KMS-11 (cell line): Measurements from ENCODE around the gene TMEM267.

Experiments
- H2AFZ ChIP-seq: fragments of 200-600 bp; sonication (generic); 2 replicates; pipeline ENCODE4 v1.6.1; 2016; ENCODE audit warnings: antibody characterized with exemption, mixed run types, low read depth
- H3K27ac ChIP-seq: fragments of 200-600 bp; sonication (generic); 2 replicates; pipeline ENCODE4 v1.6.1; 2016; ENCODE audit warnings: mild to moderate bottlenecking, mixed run types
- H3K27me3 ChIP-seq: fragments of 200-600 bp; sonication (generic); 2 replicates; pipeline ENCODE4 v1.6.1; 2017; ENCODE audit warnings: mild to moderate bottlenecking, low read depth, mixed run types, moderate library complexity; ENCODE audit not compliant: insufficient read depth
- H3K36me3 ChIP-seq: fragments of 200-600 bp; sonication (generic); 2 replicates; pipeline ENCODE4 v1.6.1; 2017; ENCODE audit warnings: mild to moderate bottlenecking, mixed run types; ENCODE audit not compliant: insufficient read depth
- H3K4me1 ChIP-seq: fragments of 200-600 bp; sonication (generic); 2 replicates; pipeline ENCODE4 v1.6.1; 2016; ENCODE audit warnings: mild to moderate bottlenecking, low read depth, mixed run types; ENCODE audit not compliant: poor library complexity, severe bottlenecking
- H3K4me2 ChIP-seq: fragments of 200-600 bp; sonication (generic); 2 replicates; pipeline ENCODE4 v1.7.0; 2016; ENCODE audit warnings: mild to moderate bottlenecking, mixed run types
- H3K4me3 ChIP-seq: fragments of 200-600 bp; sonication (generic); IDR thresholded peaks from 2 replicates; pipeline ENCODE4 v1.6.1; 2017; ENCODE audit warnings: low read depth, low read length, mixed read lengths; ENCODE audit not compliant: insufficient read depth
- H3K79me2 ChIP-seq: fragments of 200-600 bp; sonication (generic); 2 replicates; pipeline ENCODE4 v1.6.1; 2016; ENCODE audit warnings: low read depth, mixed run types; ENCODE audit not compliant: insufficient read depth
- H3K9ac ChIP-seq: fragments of 200-600 bp; sonication (generic); 2 replicates; pipeline ENCODE4 v1.6.1; 2016; ENCODE audit warnings: mild to moderate bottlenecking, mixed run types
- H4K20me1 ChIP-seq: fragments of 200-600 bp; sonication (generic); 2 replicates; pipeline ENCODE4 v1.6.1; 2016; ENCODE audit warnings: mild to moderate bottlenecking, mixed run types; ENCODE audit not compliant: insufficient read depth
- CTCF ChIP-seq: fragments of 200-600 bp; sonication (generic); conservative IDR thresholded peaks from 2 replicates; pipeline ENCODE4 v1.6.1; 2017; ENCODE audit warnings: low read depth, mild to moderate bottlenecking, antibody characterized with exemption, low read length, moderate library complexity, mixed read lengths

TMEM267 gene

GRCh38 chr5:43400082-43400481 lies 83.6 kb downstream of the TMEM267 start:
- no peak for TF ChIP-seq CTCF
- Histone ChIP-seq H3K4me1 (no peaks in the 10 kb centered on the region), H3K4me3 (no peak overlapping the region), H3K4me2 (no peak overlapping the region), H3K36me3 (no peaks in the 10 kb centered on the region), H2AFZ (no peak overlapping the region), H4K20me1 (no peaks in the 10 kb centered on the region), H3K27me3 (no peaks in the 10 kb centered on the region), H3K27ac (no peak overlapping the region), H3K9ac (no peak overlapping the region), H3K79me2 (no peaks in the 10 kb centered on the region)

- H4K20me1 ChIP-seq = no peaks in the 10 kb centered on the region
- H3K36me3 ChIP-seq = no peaks in the 10 kb centered on the region
- no peak overlapping the region for H3K4me3 ChIP-seq
- no peaks in the 10 kb centered on the region for H3K79me2 ChIP-seq
- no peak overlapping the region for H2AFZ ChIP-seq
- H3K9ac ChIP-seq = no peak overlapping the region
- H3K4me1 ChIP-seq = no peaks in the 10 kb centered on the region
- H3K27ac ChIP-seq = no peak overlapping the region
- H3K4me2 ChIP-seq = no peak overlapping the region
- H3K27me3 ChIP-seq = no peaks in the 10 kb centered on the region
- no peak for TF ChIP-seq CTCF
Measured at GRCh38 chr5:43396762-43397304, 86.8 kb downstream of the TMEM267 start.
